ENCODE data around the gene SIGLEC8.

The SIGLEC8 gene

GRCh38 chr19:51407511-51408131 lies 50.6 kb downstream of the SIGLEC8 start:
- no peak for DNase-seq (ENCODE audit: extremely low read depth in 1 of 2, low read depth in 1 of 2)

DNA sequence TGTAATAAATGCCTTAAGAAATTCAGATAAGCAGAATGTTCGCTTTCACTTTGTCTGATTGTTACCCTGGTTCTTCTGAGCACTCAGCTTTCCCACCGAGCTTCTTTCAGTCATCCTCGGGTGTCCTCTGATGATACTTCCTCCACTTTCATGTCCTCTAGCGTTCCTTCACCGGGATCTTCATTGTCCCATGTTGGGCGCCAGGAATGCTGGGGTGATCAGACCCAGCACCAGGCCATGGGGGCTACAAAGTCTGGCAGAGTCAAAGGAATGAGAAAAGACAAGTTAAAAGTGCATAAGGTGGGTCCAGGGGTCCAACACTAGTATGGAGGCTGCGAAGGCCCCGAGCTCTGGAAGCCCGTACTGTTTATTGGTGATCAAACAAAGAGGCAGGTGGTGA lies 56.1 kb downstream of the SIGLEC8 start:
- no peak for DNase-seq (ENCODE audit: extremely low read depth in 1 of 2, low read depth in 1 of 2)

Measured in stimulated activated CD8-positive, alpha-beta memory T cell treated with anti-CD3 and anti-CD28 coated beads, Interleukin-7, amount 100 ng/mL, for 48 hours (primary cell).